BE2C (cell line): ENCODE measurements around the gene COL12A1.
A peak's percentile ranks its signal among the peaks of the same experiment; 100 is the strongest.

ENCODE experiments used
- DNase-seq: peaks from one replicate; pipeline ENCODE4 v3.0.0-alpha.2; 2020
- H3K27me3 ChIP-seq: fragments of 250-450 bp; sonication (Bioruptor Pico); 2 replicates; pipeline ENCODE4 v1.5.1; 2020; ENCODE audit warnings: mild to moderate bottlenecking
- H3K36me3 ChIP-seq: fragments of 250-450 bp; sonication (Bioruptor Pico); 2 replicates; pipeline ENCODE4 v1.5.1; 2020; ENCODE audit warnings: mild to moderate bottlenecking
- H3K4me1 ChIP-seq: fragments of 250-450 bp; sonication (Bioruptor Pico); 2 replicates; pipeline ENCODE4 v1.5.1; 2020
- H3K4me3 ChIP-seq: 2 replicates; pipeline ENCODE4 v1.5.1; 2011; ENCODE audit warnings: low read depth, low read length
- H3K9me3 ChIP-seq: fragments of 250-450 bp; sonication (Bioruptor Pico); 2 replicates; pipeline ENCODE4 v1.5.1; 2020
- TF ChIP-seq, protein P1 (sequence below): IDR thresholded peaks from 2 replicates; pipeline ENCODE4 v1.5.1; 2012; ENCODE audit warnings: mild to moderate bottlenecking, low read depth, low read length

Gene COL12A1

DNA sequence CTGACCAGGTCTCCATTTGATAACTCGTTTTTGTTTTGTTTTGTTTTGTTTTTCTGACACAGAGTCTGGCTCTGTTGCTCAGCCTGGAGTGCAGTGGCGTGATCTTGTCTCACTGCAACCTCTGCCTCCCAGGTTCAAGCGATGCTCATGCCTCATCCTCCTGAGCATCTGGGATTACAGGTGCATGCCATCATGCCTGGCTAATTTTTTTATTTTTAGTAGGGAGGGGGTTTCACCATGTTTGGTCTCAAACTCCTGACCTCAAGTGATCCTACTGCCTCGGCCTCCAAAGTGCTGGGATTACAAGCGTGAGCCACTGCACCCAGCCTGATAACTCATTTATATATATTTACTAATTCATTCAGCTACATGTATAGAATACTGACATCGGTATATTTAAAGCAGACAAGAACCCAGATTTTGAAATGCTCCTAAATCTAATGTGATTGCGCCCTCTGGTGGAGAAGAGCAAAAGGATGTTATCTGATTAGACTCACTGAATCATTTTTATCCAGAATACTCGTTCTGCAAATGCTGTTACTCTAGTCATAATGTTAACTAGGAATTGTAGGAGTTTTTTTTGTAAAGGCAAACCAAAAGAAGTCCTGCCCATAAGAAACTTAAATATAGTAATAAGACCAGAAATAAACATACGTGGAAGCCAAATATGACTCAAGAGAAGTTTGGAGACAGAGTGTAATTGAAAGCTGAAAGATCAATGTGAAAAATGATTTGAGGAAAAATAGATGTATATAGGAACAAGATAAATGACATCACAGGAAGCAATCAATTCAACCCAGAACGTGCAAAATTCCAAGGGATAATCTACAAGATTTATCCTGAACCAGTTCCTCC, 5.3 kb upstream of the COL12A1 start:
- Histone ChIP-seq H3K4me1 (no peaks in the 10 kb centered on the region), H3K36me3 (no peaks in the 10 kb centered on the region), H3K4me3 (no peak overlapping the region), H3K27me3 (peaks cover 34% of the 10 kb centered on the region), H3K9me3 (no peaks in the 10 kb centered on the region)
- peak; percentile 65 for DNase-seq
- TF ChIP-seq, protein P1, sequence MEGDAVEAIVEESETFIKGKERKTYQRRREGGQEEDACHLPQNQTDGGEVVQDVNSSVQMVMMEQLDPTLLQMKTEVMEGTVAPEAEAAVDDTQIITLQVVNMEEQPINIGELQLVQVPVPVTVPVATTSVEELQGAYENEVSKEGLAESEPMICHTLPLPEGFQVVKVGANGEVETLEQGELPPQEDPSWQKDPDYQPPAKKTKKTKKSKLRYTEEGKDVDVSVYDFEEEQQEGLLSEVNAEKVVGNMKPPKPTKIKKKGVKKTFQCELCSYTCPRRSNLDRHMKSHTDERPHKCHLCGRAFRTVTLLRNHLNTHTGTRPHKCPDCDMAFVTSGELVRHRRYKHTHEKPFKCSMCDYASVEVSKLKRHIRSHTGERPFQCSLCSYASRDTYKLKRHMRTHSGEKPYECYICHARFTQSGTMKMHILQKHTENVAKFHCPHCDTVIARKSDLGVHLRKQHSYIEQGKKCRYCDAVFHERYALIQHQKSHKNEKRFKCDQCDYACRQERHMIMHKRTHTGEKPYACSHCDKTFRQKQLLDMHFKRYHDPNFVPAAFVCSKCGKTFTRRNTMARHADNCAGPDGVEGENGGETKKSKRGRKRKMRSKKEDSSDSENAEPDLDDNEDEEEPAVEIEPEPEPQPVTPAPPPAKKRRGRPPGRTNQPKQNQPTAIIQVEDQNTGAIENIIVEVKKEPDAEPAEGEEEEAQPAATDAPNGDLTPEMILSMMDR: peak; percentile 74

DNA sequence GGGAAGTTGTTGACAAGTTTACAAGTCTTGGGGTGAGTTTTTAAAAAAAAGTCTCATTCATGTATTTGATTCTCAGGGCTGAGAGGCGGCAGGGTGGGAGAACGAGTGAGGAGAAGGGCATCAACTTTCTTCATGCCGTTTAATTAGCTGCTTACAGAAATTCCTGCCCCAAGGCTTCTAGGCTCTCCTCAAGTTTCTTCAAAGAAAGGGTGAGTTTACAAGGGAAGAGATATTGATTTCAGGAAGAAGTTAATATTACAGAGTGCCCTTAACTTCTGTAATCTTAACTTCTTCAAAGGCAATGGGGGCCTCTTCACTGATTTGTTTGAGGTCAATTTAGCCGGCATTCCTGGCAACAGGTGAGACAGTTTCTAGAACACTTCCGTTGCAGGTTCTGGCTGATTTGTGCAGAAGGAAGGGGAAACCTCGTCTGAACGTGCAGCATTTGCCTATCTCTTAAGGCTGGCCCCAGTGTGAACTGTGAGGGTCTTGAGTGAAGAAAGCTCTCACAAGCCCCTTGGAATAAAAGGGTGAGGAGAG, 3.4 kb upstream of the COL12A1 start:
- Histone ChIP-seq H3K9me3 (no peaks in the 10 kb centered on the region), H3K36me3 (no peaks in the 10 kb centered on the region), H3K4me3 (no peak overlapping the region), H3K4me1 (no peaks in the 10 kb centered on the region), H3K27me3 (peaks cover 52% of the 10 kb centered on the region)
- no peak for DNase-seq
- TF ChIP-seq, protein P1: no peak

DNA sequence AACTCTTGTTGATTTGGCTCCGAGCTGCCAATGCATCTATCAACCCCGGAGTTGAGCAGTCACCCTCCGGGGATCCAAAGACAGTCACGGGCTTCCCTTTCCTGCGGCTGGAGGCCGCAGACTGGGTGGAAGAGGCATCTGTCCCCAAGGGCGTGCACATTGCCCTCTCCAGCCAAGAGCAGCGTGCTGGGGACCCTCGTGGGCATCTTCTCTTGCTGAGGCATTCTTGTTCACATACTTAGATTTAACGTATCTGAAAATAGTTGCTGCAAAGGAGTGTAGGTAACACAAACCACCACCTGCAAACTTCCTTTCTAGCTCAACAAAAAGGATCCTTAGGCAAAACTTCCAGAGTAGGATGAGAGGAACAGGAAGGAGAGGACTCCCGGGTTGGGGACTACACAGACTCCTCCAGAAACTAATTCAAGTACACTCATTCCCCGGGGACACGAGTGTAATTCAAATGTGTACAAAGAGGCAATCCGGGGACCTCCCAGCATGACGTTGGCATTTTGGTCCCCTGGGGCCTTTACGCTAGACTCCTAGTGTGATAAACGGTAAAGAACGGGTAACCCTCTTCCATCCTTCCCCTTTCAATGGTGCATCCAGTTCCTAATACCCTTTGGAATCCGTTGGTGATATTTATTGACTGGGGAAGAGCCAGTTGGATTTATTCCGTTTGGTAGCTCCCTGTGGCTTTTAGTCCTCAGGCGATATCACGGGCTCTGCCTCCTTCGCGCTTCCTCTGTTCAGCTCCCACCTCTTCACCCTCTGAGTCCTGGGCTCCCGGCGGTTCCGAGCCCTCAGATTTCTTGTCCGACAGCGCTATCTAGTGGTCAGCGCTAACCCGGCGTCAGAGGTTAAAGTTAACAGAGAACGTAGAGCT, 2.7 kb upstream of the COL12A1 start:
- DNase-seq: peak; percentile 79

DNA sequence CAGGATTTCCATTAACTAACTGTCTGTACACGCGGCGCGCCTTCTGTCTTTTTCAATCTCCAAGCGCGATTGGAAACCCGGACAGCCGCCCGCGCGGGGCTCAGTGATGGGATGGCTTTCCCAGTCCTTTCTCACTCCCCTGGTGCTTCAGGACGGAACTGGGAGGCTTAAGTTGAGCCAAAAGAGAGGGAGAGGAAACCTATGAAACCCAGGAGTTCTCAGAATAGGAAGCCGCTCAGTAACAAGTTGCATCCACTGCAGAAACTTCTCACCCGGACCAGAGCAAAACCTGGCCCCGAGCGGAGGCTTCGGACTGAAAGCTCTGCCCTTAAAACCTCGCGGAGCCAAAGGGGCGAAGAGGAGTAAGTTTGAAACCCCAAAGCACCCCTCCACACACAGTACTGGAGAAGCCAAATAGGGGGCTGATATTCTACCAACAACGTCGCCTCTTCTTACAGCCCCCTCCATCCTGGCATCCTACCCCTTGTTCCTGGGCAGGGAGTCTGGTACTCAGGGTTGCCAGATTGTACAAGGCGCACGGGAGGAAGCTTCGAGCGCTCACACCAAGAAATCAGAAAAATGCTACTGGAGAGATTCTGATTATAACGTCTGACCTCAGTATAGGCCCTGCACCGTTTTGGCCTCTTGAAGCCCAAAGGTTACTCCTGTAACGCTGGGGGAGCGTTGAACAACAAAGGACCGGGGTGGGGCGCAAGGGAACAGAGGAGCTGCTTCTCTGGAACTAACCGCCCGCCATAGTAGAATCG, 906 bp upstream of the COL12A1 start:
- no peaks in the 10 kb centered on the region for H3K9me3 ChIP-seq
- H3K36me3 ChIP-seq: no peaks in the 10 kb centered on the region
- H3K4me1 ChIP-seq: no peaks in the 10 kb centered on the region
- TF ChIP-seq, protein P1: no peak
- no peak overlapping the region for H3K4me3 ChIP-seq
- DNase-seq: no peak
- H3K27me3 ChIP-seq: peaks cover 77% of the 10 kb centered on the region

More for the DNA sequence above, 2.7 kb upstream of the COL12A1 start:
- H3K4me1 ChIP-seq: no peaks in the 10 kb centered on the region
- no peaks in the 10 kb centered on the region for H3K9me3 ChIP-seq
- TF ChIP-seq, protein P1: peak; percentile 92
- H3K27me3 ChIP-seq: peaks cover 59% of the 10 kb centered on the region
- H3K4me3 ChIP-seq: no peak overlapping the region
- H3K36me3 ChIP-seq: no peaks in the 10 kb centered on the region

DNA sequence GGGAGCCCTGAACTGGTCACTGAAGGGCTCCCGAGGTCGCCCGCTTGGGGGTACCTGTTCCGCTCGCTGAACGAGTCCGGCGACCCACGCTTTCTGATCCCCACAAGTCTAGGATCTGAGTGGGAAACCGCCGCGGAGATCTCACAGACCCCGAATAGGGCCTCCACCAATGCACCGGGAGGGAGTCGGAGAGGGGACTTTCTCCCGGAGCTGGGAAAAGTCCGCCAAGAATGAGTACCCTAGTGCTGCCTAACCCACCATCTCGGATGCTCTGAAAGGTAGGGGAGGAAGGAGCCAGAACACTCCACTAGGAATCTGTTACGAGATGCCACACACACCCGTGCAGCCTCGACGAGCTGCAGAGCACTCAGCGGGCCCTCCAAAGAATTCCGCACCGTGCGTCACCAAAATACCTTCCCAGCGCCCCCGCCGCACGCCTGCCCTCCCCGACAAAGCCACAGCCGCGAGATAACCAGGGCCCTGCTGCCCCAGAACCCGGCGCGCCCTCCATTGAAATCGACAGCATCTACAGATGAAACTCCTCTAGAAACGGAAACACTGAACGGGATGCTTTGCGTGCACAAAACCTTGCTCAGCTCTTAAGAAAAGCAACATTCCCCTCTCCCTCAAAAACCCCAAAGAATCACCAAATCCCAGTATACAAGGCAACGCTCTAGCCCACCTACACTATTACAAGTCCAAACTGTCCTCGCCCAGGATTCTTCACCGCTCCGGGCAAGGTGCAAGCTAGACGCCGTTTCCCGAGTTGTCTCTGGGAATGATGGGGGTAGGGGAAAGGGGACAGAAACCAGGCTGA, 686 bp downstream of the COL12A1 start:
- no peak for DNase-seq
- Histone ChIP-seq H3K27me3 (peaks cover 72% of the 10 kb centered on the region), H3K36me3 (no peaks in the 10 kb centered on the region)

More for the DNA sequence above, 686 bp downstream of the COL12A1 start:
- Histone ChIP-seq H3K4me1 (no peaks in the 10 kb centered on the region), H3K9me3 (no peaks in the 10 kb centered on the region), H3K4me3 (no peak overlapping the region)
- TF ChIP-seq, protein P1: no peak
